Epithelial cell of proximal tubule (primary cell): Measurements from ENCODE around the gene SLC24A3. TPM values are rescaled to one million over a fixed set of nuclear protein-coding genes. Genes with fewer than 3 reads are reported as not detected.

Source experiments
- DNase-seq: peaks from one replicate; pipeline ENCODE4 v3.0.0-alpha.2; 2011; ENCODE audit warnings: low read depth
- H3K4me3 ChIP-seq: 2 replicates; pipeline ENCODE4 v1.5.1; 2011; ENCODE audit warnings: low read depth, mild to moderate bottlenecking, low read length
- total RNA-seq: library from RNA; depleted of rRNA; stranded (reverse); fragments of >200 nt; gene quantifications from 2 replicates; pipeline ENCODE4 v1.2.3, GENCODE V29; 2015
- TF ChIP-seq, protein P1 (sequence below): conservative IDR thresholded peaks from 2 replicates; pipeline ENCODE4 v1.5.1; 2012; ENCODE audit warnings: low read depth, mild to moderate bottlenecking, low read length

SLC24A3 gene
- total RNA-seq, 1 donor from 2014 or later, result not detected

DNA sequence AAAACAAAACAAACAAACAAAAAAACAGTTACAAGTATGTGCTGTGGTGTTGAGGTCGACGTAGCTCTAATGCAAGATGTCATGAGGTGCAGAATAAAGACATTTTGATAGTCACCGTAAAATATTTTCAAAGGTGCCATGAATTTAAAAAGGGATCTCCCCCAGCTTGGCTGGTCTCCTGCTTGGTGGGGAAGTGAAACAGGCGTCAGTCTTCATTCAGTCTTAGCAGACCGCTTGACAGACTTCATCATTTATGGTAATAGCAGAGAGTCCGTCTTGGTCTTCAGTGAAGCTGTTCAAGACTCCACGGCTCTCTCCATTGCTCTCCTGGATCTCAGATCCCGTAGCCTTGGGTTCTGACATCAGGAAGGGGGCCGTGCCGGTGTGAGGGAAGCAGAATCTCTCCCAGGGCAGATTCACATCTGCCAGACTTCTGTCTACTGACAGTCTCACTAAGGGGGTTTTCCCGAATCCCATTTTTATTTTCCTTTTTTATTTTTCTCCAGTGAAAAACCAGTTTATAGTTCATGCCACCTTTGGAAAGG is 1.6 kb downstream of the SLC24A3 start:
- DNase-seq, result no peak
- TF ChIP-seq, protein P1, sequence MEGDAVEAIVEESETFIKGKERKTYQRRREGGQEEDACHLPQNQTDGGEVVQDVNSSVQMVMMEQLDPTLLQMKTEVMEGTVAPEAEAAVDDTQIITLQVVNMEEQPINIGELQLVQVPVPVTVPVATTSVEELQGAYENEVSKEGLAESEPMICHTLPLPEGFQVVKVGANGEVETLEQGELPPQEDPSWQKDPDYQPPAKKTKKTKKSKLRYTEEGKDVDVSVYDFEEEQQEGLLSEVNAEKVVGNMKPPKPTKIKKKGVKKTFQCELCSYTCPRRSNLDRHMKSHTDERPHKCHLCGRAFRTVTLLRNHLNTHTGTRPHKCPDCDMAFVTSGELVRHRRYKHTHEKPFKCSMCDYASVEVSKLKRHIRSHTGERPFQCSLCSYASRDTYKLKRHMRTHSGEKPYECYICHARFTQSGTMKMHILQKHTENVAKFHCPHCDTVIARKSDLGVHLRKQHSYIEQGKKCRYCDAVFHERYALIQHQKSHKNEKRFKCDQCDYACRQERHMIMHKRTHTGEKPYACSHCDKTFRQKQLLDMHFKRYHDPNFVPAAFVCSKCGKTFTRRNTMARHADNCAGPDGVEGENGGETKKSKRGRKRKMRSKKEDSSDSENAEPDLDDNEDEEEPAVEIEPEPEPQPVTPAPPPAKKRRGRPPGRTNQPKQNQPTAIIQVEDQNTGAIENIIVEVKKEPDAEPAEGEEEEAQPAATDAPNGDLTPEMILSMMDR, result no peak
- H3K4me3 ChIP-seq, result no peak overlapping the region

DNA sequence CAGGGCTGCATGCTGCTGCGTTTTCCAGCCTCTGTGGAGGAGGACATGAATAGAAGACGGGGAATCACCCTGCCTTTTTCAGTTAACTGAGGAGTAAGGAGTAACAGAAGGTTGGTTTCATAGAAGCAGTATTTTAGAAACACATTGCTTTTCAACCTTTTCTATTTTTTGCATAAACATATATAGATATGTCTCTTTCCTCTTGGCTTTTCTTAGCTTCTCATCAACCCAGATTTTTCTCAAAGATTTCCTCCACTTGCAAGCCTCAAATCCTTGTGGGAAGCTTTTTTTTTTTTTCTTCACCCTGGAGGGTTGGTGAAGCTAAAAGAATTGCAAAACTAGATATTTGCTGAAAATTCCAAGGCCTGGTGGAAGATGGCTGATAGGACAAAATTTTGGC is 6.0 kb downstream of the SLC24A3 start:
- DNase-seq, result no peak
- H3K4me3 ChIP-seq, result no peak overlapping the region
- TF ChIP-seq, protein P1, result no peak

DNA sequence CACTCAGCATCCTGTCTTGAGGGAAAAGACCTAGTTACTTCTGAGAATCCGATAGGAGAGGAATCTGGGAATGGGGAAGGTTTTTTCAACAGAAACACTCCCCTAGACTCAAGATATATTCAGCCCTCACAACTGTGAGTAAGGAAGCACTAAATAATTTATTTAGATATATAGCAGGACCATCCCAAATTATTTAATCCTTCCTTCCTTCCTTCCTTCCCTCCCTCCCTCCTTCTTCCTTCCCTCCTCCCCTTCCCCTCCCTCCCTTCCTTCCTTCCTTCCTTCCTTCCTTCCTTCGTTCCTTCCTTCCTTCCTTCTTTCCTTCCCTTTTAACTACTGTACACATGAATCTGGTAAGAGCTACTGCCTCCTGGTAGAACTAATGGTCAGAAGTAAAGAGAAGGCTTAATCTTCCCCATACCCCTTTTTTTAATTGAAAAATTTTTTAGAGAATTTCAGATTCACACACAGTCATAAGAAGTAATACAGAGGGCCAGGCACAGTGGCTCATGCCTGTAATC is 10.1 kb downstream of the SLC24A3 start:
- no peak overlapping the region for H3K4me3 ChIP-seq
- no peak for DNase-seq
- TF ChIP-seq, protein P1, result no peak

DNA sequence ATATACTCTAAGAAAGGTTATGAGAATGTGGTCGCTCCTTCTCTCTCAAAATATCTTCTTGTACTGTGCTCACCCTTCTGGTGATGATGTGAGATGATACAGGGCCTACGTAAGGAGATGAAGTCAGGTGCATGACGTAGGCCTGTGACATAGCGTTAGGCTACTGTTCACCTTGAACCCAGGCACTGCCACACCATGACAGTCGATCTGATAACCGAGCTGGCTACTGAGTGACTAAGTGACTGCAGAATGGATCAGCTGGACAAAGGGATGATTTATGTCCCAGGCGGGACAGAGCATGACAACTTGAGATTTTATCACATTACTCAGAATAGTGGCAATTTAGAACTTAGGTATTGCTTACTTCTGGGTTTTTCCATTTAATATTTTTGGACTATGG is 11.2 kb downstream of the SLC24A3 start:
- no peak overlapping the region for H3K4me3 ChIP-seq
- TF ChIP-seq, protein P1, result no peak
- no peak for DNase-seq

DNA sequence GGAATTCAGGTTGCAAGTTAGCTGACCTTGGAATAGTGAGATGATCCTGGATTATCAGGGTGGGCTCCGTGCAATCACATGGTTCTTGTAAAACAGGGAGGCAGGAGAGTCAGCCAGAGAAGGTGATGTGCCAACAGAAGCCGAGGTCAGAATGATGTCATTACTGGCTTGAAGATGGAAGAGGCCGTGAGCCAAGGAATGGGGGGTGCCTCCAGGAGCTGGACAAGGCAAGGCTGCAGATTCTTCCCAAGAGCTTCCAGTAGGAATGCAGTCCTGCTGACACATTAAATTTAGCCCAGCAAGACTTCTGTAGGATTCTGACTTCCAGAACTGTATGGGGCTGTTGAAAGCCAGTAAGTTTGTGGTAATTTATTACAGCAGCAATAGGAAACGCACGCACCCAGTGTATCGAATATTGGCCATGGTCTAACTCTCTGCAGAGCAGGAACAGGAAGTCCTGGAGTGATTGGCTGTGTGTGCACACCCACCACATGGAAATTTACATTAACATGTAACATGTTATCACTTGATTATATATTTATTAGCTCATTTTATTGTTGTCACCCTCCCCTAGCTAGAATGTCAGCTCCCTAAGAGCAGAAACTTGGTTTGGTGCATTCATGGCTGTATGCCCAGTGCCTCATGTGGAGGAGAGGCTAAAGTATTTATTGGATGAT is 19.1 kb downstream of the SLC24A3 start:
- no peak overlapping the region for H3K4me3 ChIP-seq
- TF ChIP-seq, protein P1, result no peak
- no peak for DNase-seq

DNA sequence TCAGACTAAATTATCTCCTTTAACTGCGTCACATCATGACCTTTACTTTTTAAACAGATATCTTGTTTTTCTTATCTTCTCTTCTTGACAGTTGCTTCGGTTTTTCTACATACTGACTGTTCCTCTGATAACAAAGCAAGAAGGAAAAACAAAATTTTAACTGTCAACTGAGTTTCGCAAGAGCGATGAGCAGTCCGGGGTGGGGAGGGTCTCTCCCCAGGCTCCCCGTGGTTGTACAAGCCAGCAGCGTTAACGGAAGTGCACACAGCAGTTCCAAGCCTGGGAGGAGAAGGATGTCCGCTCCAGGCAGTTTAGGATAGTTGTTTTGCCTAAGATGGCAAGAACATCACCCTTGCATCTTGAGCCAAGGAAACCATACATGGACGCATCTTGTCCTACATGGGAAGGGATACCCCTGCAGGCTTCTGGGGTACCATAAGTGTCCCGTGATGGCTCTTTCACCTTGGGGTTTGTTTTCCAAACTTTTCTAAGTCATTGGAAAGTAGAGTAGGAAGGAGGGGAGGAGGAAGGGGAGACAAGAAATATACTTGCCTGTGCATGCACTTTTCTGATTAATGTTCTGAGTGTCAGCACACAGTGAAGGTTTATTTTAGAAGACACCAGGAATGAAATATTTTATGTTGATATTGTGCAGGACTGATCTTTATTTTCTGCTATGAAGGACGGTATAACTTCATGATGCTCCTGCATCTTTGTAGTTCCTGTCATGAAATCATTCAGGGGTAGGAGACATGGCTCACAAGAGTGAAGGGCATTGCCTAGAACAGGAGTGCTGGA is 20.8 kb downstream of the SLC24A3 start:
- TF ChIP-seq, protein P1, result no peak
- DNase-seq, result no peak
- H3K4me3 ChIP-seq, result no peak overlapping the region
